ENCODE results near the gene SERINC1. TPM values are rescaled to one million over a fixed set of nuclear protein-coding genes. Genes with fewer than 3 reads are reported as not detected.
A peak's percentile ranks its signal among the peaks of the same experiment; 100 is the strongest.

Gene SERINC1
- total RNA-seq, 1 experiment from 2014 or later, result 82.9 TPM

DNA sequence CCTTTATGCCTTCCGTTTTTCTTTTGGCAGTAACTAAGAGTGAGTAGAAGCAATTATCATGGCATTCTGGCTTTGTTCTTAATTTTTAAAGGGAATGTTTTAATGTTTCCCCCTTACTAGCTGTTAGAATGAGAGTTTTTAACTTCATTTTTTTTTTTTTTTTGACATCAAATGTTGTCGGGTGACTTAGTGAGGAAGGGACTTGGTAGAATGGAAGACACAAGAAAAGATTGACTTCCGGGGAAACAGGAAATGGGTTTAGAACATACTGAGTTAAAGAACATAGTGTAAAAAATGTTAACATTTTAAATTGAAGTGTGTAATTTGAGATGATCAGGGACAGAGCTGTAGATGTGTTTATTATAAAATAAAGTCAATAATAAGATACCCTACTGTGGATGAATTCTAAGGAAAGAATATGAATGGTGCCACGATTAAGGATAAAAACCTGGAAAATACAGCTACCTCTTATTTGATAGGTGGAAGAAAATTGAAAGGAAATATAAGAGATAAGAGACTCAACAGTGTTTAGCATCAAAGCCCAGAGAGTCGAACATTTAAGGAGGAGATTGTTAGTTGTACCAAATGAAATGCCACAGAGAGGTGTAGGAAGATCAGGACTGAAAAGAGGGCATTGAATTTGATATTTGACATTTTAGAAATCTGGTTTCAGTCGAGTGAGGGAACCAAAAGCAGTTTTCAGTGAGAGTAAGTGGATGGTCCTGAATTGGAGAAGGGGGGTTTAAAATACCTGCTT lies 62.7 kb downstream of the SERINC1 start:
- H3K36me3 ChIP-seq (ENCODE audit: insufficient read depth, low read length, poor library complexity, severe bottlenecking), result peaks cover 17% of the 10 kb centered on the region
- H3K9me3 ChIP-seq (ENCODE audit: low read depth, low read length, poor library complexity, severe bottlenecking), result no peaks in the 10 kb centered on the region
- TF ChIP-seq, protein P1, sequence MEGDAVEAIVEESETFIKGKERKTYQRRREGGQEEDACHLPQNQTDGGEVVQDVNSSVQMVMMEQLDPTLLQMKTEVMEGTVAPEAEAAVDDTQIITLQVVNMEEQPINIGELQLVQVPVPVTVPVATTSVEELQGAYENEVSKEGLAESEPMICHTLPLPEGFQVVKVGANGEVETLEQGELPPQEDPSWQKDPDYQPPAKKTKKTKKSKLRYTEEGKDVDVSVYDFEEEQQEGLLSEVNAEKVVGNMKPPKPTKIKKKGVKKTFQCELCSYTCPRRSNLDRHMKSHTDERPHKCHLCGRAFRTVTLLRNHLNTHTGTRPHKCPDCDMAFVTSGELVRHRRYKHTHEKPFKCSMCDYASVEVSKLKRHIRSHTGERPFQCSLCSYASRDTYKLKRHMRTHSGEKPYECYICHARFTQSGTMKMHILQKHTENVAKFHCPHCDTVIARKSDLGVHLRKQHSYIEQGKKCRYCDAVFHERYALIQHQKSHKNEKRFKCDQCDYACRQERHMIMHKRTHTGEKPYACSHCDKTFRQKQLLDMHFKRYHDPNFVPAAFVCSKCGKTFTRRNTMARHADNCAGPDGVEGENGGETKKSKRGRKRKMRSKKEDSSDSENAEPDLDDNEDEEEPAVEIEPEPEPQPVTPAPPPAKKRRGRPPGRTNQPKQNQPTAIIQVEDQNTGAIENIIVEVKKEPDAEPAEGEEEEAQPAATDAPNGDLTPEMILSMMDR (conservative IDR thresholded peaks at IDR 0.05; ENCODE audit: low read depth, low read length), result no peak
- TF ChIP-seq EZH2 (IDR thresholded peaks at IDR 0.05; ENCODE audit: borderline replicate concordance, low read depth, low read length, poor library complexity, severe bottlenecking), result no peak
- H3K4me3 ChIP-seq (ENCODE audit: low read depth, low read length, poor library complexity, severe bottlenecking), result peak overlapping the region; percentile 32
- peaks cover 31% of the 10 kb centered on the region for H3K4me1 ChIP-seq (ENCODE audit: insufficient read depth, low read length, poor library complexity, severe bottlenecking)
- intact Hi-C loops (cut with micrococcal nuclease; ENCODE audit: unreplicated experiment), result loop anchor here (10.0 kb wide), 1 partner anchor 426 kb away; no protein-coding TSS in a partner anchor
- H3K27ac ChIP-seq (ENCODE audit: low read depth, low read length, poor library complexity, severe bottlenecking), result peak overlapping the region; percentile 79
- DNase-seq (ENCODE audit: low spot score), result peak; percentile 84
- no TSS peak for BruUV-seq (replicated peaks)
- POLR2A ChIA-PET (ENCODE audit: low non-redundant PET), result no interaction called here
- CTCF ChIA-PET, result no interaction called here
- no peaks in the 10 kb centered on the region for H3K27me3 ChIP-seq (replicated peaks; ENCODE audit: insufficient read depth, low read depth, low read length, poor library complexity)

- POLR2A ChIA-PET (ENCODE audit: low non-redundant PET), result no interaction called here
- CTCF ChIA-PET, result no interaction called here
- Histone ChIP-seq H3K27me3 (replicated peaks; ENCODE audit: insufficient read depth, low read depth, low read length, poor library complexity) (no peaks in the 10 kb centered on the region), H3K4me1 (ENCODE audit: insufficient read depth, low read length, poor library complexity, severe bottlenecking) (peaks cover 31% of the 10 kb centered on the region), H3K36me3 (ENCODE audit: insufficient read depth, low read length, poor library complexity, severe bottlenecking) (peaks cover 11% of the 10 kb centered on the region), H3K9me3 (ENCODE audit: low read depth, low read length, poor library complexity, severe bottlenecking) (no peaks in the 10 kb centered on the region), H3K27ac (ENCODE audit: low read depth, low read length, poor library complexity, severe bottlenecking) (peak overlapping the region; percentile 79), H3K4me3 (ENCODE audit: low read depth, low read length, poor library complexity, severe bottlenecking) (peak overlapping the region; percentile 32)
- BruUV-seq (replicated peaks), result no TSS peak
- intact Hi-C loops (cut with micrococcal nuclease; ENCODE audit: unreplicated experiment), result loop anchor here (10.0 kb wide), 1 partner anchor 427 kb away; no protein-coding TSS in a partner anchor
- no peak for DNase-seq (ENCODE audit: low spot score)
- TF ChIP-seq EZH2 (IDR thresholded peaks at IDR 0.05; ENCODE audit: borderline replicate concordance, low read depth, low read length, poor library complexity, severe bottlenecking), result no peak
- TF ChIP-seq, protein P1 (conservative IDR thresholded peaks at IDR 0.05; ENCODE audit: low read depth, low read length), result no peak
Observed at GRCh38 chr6:122408240-122408639, 63.4 kb downstream of the SERINC1 start.

- ChIA-PET CTCF (no interaction called here), POLR2A (ENCODE audit: low non-redundant PET) (no interaction called here)
- Histone ChIP-seq H3K4me1 (ENCODE audit: insufficient read depth, low read length, poor library complexity, severe bottlenecking) (peaks cover 31% of the 10 kb centered on the region), H3K27ac (ENCODE audit: low read depth, low read length, poor library complexity, severe bottlenecking) (peak overlapping the region; percentile 79), H3K36me3 (ENCODE audit: insufficient read depth, low read length, poor library complexity, severe bottlenecking) (peaks cover 7% of the 10 kb centered on the region), H3K9me3 (ENCODE audit: low read depth, low read length, poor library complexity, severe bottlenecking) (no peaks in the 10 kb centered on the region), H3K27me3 (replicated peaks; ENCODE audit: insufficient read depth, low read depth, low read length, poor library complexity) (no peaks in the 10 kb centered on the region), H3K4me3 (ENCODE audit: low read depth, low read length, poor library complexity, severe bottlenecking) (no peak overlapping the region)
- intact Hi-C loops (cut with micrococcal nuclease; ENCODE audit: unreplicated experiment), result loop anchor here (10.0 kb wide), 1 partner anchor 427 kb away; no protein-coding TSS in a partner anchor
- DNase-seq (ENCODE audit: low spot score), result peak; percentile 4
- TF ChIP-seq, protein P1 (conservative IDR thresholded peaks at IDR 0.05; ENCODE audit: low read depth, low read length), result no peak
- TF ChIP-seq EZH2 (IDR thresholded peaks at IDR 0.05; ENCODE audit: borderline replicate concordance, low read depth, low read length, poor library complexity, severe bottlenecking), result no peak
- no TSS peak for BruUV-seq (replicated peaks)
Observed at GRCh38 chr6:122407712-122408111, 63.9 kb downstream of the SERINC1 start.
